HG02938 (cell line): ENCODE measurements around the gene ARHGAP42.

Experiments used
- ATAC-seq: cut with Tn5 transposase; IDR thresholded peaks from one replicate; pipeline ENCODE4 v1.9.1; 2021; ENCODE audit warnings: mild to moderate bottlenecking, moderate library complexity; ENCODE audit not compliant: unreplicated experiment

ARHGAP42 gene

GRCh38 chr11:100753571-100753970 is 66.5 kb downstream of the ARHGAP42 start:
- ATAC-seq = no peak

DNA sequence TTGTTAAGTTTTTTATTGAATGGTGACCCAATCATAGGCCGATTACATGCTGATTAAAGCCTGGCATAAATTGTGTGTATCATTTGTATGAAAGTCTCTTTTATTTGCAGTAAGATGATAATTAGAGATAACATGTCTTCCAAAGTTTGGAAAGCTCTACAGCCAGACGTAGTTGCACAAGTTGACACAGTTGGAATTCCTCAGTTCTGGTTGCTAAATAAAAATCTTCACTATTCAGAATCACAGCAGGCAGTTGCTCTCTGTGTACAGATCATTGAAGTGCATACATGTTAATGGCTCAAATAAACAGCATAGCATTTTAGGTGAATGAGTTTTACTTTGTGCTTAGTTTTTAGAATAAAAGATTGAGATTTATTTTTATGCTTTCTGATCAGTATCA is 69.5 kb downstream of the ARHGAP42 start:
- no peak for ATAC-seq

- ATAC-seq = no peak
Observed at GRCh38 chr11:100757646-100758045, 70.6 kb downstream of the ARHGAP42 start.

DNA sequence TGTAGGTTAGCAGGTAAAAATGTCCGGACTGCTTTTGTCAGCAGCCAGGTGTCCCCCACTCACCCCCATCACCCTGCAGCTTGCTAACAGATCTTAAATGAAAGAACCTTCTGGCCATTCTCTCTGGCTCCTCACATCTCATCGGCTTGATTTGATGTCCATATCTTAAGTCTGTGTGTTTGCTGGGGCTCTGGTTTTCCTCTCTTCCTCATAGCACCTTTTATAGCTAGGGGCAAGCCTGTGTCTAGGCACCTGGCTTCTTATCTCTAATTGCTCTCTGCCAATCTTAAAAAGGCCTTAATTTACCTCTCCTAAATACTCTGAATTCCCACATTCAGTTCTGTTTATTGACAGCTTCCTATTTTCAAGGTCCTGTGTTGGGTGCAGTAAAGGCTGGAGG is 72.0 kb downstream of the ARHGAP42 start:
- ATAC-seq = no peak

GRCh38 chr11:100759856-100760255 is 72.8 kb downstream of the ARHGAP42 start:
- no peak for ATAC-seq

DNA sequence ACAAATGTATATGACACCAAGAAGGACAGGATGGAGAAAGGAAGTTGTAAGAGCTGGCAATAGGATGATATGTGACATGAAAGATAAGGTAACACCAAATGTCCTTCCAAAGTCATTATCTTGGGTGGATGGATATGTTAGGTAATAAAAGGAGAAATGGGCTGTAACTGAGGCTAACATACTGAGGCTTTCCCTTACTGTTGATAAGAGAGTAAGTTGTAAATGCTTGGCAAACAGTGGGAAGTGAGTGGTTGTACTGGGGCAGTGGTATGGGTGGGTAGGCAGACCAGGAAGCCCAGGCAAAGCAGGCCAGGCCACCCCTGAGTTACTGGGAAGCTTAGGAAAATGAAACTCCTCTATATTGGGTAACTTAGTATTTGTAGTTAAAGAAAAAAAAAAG is 73.7 kb downstream of the ARHGAP42 start:
- ATAC-seq = no peak

GRCh38 chr11:100761841-100762240 is 74.8 kb downstream of the ARHGAP42 start:
- ATAC-seq = no peak

DNA sequence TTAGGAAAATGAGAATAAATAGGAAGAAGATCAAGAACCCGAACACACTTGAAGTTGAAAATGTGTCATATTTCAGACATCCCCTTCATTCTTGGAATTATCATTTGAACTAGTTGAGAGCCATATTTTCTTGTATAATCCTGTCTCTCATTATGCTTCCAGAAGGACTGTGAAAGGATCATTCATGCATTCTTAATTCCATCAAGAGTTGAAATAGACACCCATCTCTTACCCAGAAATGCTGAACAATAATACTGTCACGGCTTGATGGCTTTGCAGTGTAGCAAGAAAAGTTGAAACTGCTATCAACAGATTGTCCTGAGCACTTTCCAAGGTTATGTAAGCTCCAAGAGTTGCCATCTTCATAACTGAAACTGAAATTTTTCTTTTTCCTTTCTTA is 79.7 kb downstream of the ARHGAP42 start:
- no peak for ATAC-seq

GRCh38 chr11:100769165-100769564 is 82.1 kb downstream of the ARHGAP42 start:
- no peak for ATAC-seq

GRCh38 chr11:100769617-100770016 is 82.5 kb downstream of the ARHGAP42 start:
- ATAC-seq = no peak

GRCh38 chr11:100774132-100774531 is 87.0 kb downstream of the ARHGAP42 start:
- no peak for ATAC-seq

DNA sequence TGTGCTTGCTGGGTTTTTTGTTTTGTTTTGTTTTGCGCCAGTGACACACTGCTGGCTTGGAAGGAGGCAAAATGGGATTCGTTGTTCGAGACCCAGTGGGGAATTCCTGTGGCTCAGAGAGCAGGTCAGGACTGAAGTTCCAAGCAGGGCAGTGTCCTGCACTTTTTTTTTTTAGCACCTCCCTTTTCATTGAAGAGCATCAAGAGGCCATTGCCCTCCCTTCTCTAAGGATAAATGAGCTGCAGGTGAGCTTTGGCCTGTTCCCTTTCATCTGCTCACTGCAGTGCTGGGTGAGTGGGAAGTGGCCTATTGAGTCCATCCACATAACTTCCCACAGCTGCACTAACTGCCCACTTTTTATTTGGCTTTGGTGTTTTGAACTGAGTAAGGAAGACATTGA is 87.8 kb downstream of the ARHGAP42 start:
- ATAC-seq = no peak

- no peak for ATAC-seq
Observed at GRCh38 chr11:100776212-100776896, 89.3 kb downstream of the ARHGAP42 start.

DNA sequence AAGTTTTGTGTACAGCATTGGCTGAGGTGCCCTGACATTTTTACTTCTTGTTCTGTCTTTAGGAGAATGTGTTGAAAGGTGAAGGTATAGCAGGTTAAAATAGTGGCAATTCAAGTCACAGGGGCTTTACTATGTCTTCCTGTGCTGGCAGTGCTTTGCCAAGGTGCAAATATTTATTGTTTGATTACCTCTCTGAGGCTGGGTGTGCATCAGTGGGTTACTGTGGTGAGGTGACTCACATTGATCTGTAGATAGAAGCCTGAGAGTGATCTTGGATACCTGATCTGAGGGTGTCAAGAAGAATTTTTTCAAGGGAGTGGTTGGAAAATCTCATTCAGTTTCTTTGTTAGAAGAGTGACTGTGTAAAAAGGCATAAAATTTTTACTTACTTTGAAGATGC is 90.0 kb downstream of the ARHGAP42 start:
- no peak for ATAC-seq

DNA sequence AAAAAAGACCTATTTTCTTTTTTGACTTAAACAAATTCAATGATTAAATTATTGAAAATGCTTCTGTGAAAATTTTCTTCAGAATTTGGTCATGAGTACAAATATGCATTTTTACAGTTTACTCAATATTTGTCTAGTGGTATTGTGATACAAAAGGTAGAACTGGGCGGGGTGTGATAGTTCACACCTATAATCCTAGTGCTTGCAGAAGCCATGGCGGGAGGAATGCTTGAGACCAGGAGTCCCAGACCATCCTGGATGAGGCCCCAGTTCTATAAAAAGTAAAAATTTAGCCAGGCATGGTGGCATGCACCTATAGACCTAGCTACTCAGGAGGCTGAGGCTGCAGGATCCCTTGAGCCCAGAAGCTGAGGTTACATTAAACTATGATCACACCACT is 90.6 kb downstream of the ARHGAP42 start:
- no peak for ATAC-seq

DNA sequence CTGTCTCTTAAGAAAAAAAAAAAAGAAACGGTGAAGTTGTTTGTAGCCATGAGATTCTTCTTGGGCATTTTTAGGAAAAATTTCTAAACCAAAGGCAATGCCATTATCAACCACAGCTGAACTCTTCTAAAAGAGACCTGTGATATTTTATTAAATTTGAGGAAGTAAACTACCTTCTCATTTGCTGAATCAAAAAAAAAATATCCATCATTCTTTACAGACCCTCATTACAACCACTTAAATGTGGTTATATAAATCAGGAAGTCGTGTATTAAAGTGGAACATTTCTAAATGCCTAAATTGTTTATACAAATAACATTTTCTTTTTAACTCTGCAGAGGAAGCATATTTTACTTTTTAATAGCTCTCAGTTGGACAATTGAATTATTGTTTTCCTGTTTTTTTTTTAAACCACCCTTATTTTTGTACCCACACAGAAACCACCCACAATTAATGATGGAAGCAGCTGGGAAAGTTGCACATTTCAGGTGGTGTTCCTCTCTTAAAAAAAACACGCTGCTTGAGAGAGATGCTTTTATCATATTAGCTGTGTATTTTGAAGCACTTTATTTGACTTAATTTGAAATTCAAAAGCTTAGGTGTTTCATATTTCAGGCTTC is 91.2 kb downstream of the ARHGAP42 start:
- no peak for ATAC-seq

GRCh38 chr11:100780470-100780869 is 93.4 kb downstream of the ARHGAP42 start:
- no peak for ATAC-seq

DNA sequence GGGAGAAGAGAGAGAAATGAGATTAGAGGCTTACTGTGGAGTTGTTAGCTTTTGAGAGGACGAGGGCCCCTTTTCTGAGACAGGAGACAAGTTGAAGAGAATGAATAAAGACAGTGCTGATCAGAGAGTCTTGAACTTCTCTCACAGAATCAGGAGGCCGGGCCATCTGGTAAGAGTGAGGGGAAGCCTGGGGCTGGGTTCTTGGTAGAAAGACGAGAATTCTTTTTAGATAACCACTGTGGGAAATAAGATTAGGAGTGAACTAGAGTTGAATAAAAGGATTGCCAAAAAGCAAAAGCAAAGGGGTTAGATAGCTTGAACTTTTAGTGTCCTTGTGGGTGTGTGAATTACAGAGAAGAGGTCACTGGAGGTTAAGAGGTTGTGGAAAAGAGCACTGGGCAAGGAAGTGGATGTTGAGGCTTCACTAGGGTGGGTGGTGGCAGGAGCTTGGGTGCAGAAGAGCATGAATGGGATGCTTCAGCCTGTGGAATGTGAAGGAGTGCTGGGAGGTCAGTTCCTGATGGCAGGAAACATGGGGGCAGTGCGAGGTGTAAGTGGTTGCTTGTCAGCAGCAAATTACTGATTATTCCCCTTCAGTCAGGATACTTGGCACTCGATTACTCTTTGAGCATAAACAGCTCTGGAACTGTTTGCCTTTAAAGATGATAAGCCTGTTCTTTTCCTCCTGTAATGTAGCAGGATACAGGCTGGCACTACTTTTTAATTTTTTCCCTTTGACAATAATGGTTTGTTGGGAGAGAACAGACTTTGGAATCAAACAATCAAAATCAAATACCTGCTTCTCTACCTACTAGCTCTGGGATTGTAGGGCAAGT is 98.3 kb downstream of the ARHGAP42 start:
- no peak for ATAC-seq

GRCh38 chr11:100788561-100789295 is 101.6 kb downstream of the ARHGAP42 start:
- no peak for ATAC-seq

GRCh38 chr11:100789500-100789899 is 102.4 kb downstream of the ARHGAP42 start:
- ATAC-seq = no peak

DNA sequence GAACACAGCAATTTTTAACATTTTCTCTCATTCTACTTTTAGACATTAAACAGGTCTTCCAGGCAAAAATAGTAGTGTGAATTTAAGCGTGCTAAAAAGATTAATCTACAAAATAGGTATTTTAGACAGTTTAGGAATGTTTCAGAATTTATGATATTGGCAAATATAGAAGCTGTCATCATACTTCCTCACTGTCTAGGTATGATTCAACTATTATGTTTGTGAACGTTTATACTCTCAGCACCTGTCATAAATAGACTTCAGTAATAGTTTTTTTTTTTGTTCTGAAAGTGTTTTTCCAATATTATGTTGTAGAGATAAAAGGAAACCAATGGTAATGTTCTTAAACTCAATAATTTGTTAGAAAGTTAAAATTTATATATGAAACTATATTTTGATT is 103.0 kb downstream of the ARHGAP42 start:
- ATAC-seq = no peak
